Common myeloid progenitor, CD34-positive (primary cell): ENCODE measurements around the gene EPB41L4B.
A peak's percentile ranks its signal among the peaks of the same experiment; 100 is the strongest.

Experiments used
- CTCF ChIA-PET: fragments of 350-600 bp; sonication (Branson Sonifier 250); formaldehyde crosslinking; loops from one replicate; lab custom pipeline; 2021; ENCODE audit warnings: antibody characterized with exemption; lab: Charles Lee
- POLR2A ChIA-PET: fragments of 350-600 bp; sonication (Branson Sonifier 250); formaldehyde crosslinking; loops from one replicate; lab custom pipeline; 2021; ENCODE audit warnings: antibody characterized with exemption; lab: Charles Lee
- DNase-seq, 3 donors: peaks; one replicate each; pipeline versions ENCODE4 v3.0.0 to v3.0.0-alpha.2; 2013
- H3K27ac ChIP-seq, 2 experiments: 1 replicate in 1 of 2; 2 replicates in 1 of 2; pipeline ENCODE4 v1.7.0; 2013; ENCODE audit warnings: inconsistent platforms in 2 of 2, low read length in 2 of 2, mild to moderate bottlenecking in 2 of 2, low read depth in 1 of 2, moderate library complexity in 1 of 2; ENCODE audit not compliant: severe bottlenecking in 2 of 2, insufficient read depth in 1 of 2, poor library complexity in 1 of 2
- H3K27me3 ChIP-seq, 5 experiments: replicated peaks in 2 of 5; 1 replicate in 3 of 5; 2 replicates in 2 of 5; pipeline versions ENCODE4 v1.6.1 to v1.7.0; 2013; ENCODE audit warnings: low read length in 4 of 5, mild to moderate bottlenecking in 2 of 5, moderate library complexity in 2 of 5, inconsistent platforms in 1 of 5; ENCODE audit not compliant: insufficient read depth in 5 of 5, control insufficient read depth in 4 of 5
- H3K36me3 ChIP-seq, 4 experiments: 1 replicate in 2 of 4; 2 replicates in 2 of 4; pipeline versions ENCODE4 v1.6.1 to v1.7.0; 2013; ENCODE audit warnings: low read length in 3 of 4, control low read depth in 1 of 4, mild to moderate bottlenecking in 1 of 4; ENCODE audit not compliant: control insufficient read depth in 4 of 4, insufficient read depth in 4 of 4
- H3K4me1 ChIP-seq, 4 experiments: 1 replicate in 3 of 4; 2 replicates in 1 of 4; pipeline versions ENCODE4 v1.6.1 to v1.7.1; 2013; ENCODE audit warnings: low read length in 3 of 4, mild to moderate bottlenecking in 3 of 4, control low read depth in 1 of 4, inconsistent platforms in 1 of 4, moderate library complexity in 1 of 4; ENCODE audit not compliant: control insufficient read depth in 4 of 4, insufficient read depth in 4 of 4; ENCODE audit errors: control extremely low read depth in 1 of 4
- H3K4me3 ChIP-seq, 7 experiments: 1 replicate in 4 of 7; 2 replicates in 3 of 7; pipeline versions ENCODE4 v1.5.1 to v1.7.0; 2013; ENCODE audit warnings: mild to moderate bottlenecking in 7 of 7, low read length in 6 of 7, moderate library complexity in 6 of 7, inconsistent platforms in 2 of 7, low read depth in 2 of 7, control low read depth in 1 of 7; ENCODE audit not compliant: insufficient read depth in 4 of 7, control insufficient read depth in 1 of 7; ENCODE audit errors: extremely low read depth in 1 of 7
- H3K9me3 ChIP-seq, 5 experiments: 1 replicate in 4 of 5; 2 replicates in 1 of 5; pipeline versions ENCODE4 v1.6.1 to v1.7.1; 2013; ENCODE audit warnings: low read length in 4 of 5, mild to moderate bottlenecking in 2 of 5, inconsistent platforms in 1 of 5, low read depth in 1 of 5, moderate library complexity in 1 of 5; ENCODE audit not compliant: control insufficient read depth in 4 of 5, insufficient read depth in 2 of 5; ENCODE audit errors: control extremely low read depth in 1 of 5
- WGBS: methylation state at CpG from one replicate; pipeline ENCODE4 v1.1.5; 2013; ENCODE audit not compliant: insufficient coverage; 5-methylcytosine and 5-hydroxymethylcytosine counted together

EPB41L4B gene

GRCh38 chr9:109317311-109317978 lies 3.4 kb downstream of the EPB41L4B start:
- DNase-seq: no peak
- H3K27ac ChIP-seq: no peak overlapping the region
- no peaks in the 10 kb centered on the region for H3K36me3 ChIP-seq
- no peak overlapping the region for H3K4me3 ChIP-seq
- H3K4me1 ChIP-seq: peaks cover 0 to 15% (median 5%) of the 10 kb centered on the region in 4 experiments
- ChIA-PET POLR2A (no interaction called here), CTCF (interaction anchor here (0.5 to 1.7 kb wide), 4 partner anchors 10 to 152 kb away, joined by 3 to 5 read pairs (median 4); no protein-coding TSS in a partner anchor)
- H3K9me3 ChIP-seq: no peaks in the 10 kb centered on the region
- 76% methylated on average over 12 of the region's 13 CpGs for WGBS
- peaks cover 14 to 92% (median 43%) of the 10 kb centered on the region in 5 experiments for H3K27me3 ChIP-seq

- no peak overlapping the region for H3K4me3 ChIP-seq
- H3K27ac ChIP-seq: no peak overlapping the region
- H3K4me1 ChIP-seq: peaks cover 0 to 15% (median 5%) of the 10 kb centered on the region in 4 experiments
These were observed 4.6 kb downstream of the EPB41L4B start for GRCh38 chr9:109316207-109316640.

GRCh38 chr9:109315480-109316206 lies 5.2 kb downstream of the EPB41L4B start:
- no peaks in the 10 kb centered on the region for H3K9me3 ChIP-seq
- no peaks in the 10 kb centered on the region for H3K36me3 ChIP-seq
- no peak overlapping the region for H3K4me3 ChIP-seq
- 0% methylated on average over 4 of the region's 7 CpGs for WGBS
- H3K27ac ChIP-seq: no peak overlapping the region
- H3K4me1 ChIP-seq: peaks cover 0 to 10% (median 3%) of the 10 kb centered on the region in 4 experiments
- CTCF ChIA-PET: interaction anchor here (1.1 kb wide), 1 partner anchor 70 kb away, joined by 3 read pairs; no protein-coding TSS in a partner anchor
- peak in 1 of 3 donors; percentile 62 for DNase-seq
- H3K27me3 ChIP-seq: peaks cover 14 to 90% (median 45%) of the 10 kb centered on the region in 5 experiments
- POLR2A ChIA-PET: no interaction called here

More at GRCh38 chr9:109316207-109316640, 4.6 kb downstream of the EPB41L4B start:
- DNase-seq: no peak
- 88% methylated on average over 10 of the region's 12 CpGs for WGBS
- Histone ChIP-seq H3K36me3 (no peaks in the 10 kb centered on the region), H3K27me3 (peaks cover 14 to 88% (median 43%) of the 10 kb centered on the region in 5 experiments), H3K9me3 (no peaks in the 10 kb centered on the region)
- ChIA-PET CTCF (no interaction called here), POLR2A (no interaction called here)

- POLR2A ChIA-PET: no interaction called here
- Histone ChIP-seq H3K9me3 (no peaks in the 10 kb centered on the region), H3K36me3 (no peaks in the 10 kb centered on the region), H3K4me1 (peaks cover 0 to 2% (median under 1%) of the 10 kb centered on the region in 4 experiments), H3K4me3 (no peak overlapping the region), H3K27me3 (peaks cover 16 to 94% (median 57%) of the 10 kb centered on the region in 5 experiments), H3K27ac (no peak overlapping the region)
- no peak for DNase-seq
- 53% methylated on average over 11 of the region's 13 CpGs for WGBS
- CTCF ChIA-PET: no interaction called here
These were observed 6.8 kb downstream of the EPB41L4B start for GRCh38 chr9:109314011-109314531.

GRCh38 chr9:109313351-109313750 lies 7.5 kb downstream of the EPB41L4B start:
- 100% methylated on average over 1 of the region's 4 CpGs for WGBS
- Histone ChIP-seq H3K27ac (no peak overlapping the region), H3K4me1 (no peaks in the 10 kb centered on the region), H3K36me3 (no peaks in the 10 kb centered on the region), H3K9me3 (no peaks in the 10 kb centered on the region), H3K4me3 (no peak overlapping the region), H3K27me3 (peaks cover 13 to 91% (median 53%) of the 10 kb centered on the region in 5 experiments)
- ChIA-PET POLR2A (no interaction called here), CTCF (no interaction called here)
- DNase-seq: no peak

- ChIA-PET POLR2A (no interaction called here), CTCF (no interaction called here)
- no peak for DNase-seq
- H3K4me1 ChIP-seq: no peaks in the 10 kb centered on the region
- no peaks in the 10 kb centered on the region for H3K36me3 ChIP-seq
- no peaks in the 10 kb centered on the region for H3K9me3 ChIP-seq
- no peak overlapping the region for H3K4me3 ChIP-seq
- no peak overlapping the region for H3K27ac ChIP-seq
- peaks cover 7 to 91% (median 50%) of the 10 kb centered on the region in 5 experiments for H3K27me3 ChIP-seq
- WGBS: 85% methylated on average over 3 of the region's 7 CpGs
These were observed 8.1 kb downstream of the EPB41L4B start for GRCh38 chr9:109312783-109313182.
